TTC549 (cell line): ENCODE data around the gene SMAD2.

Source experiments
- FAIRE-seq: peaks from 2 replicates; lab custom pipeline; 2012; peaks lifted over from hg19 to GRCh38; lab: Jason Lieb, UNC

Gene SMAD2

DNA sequence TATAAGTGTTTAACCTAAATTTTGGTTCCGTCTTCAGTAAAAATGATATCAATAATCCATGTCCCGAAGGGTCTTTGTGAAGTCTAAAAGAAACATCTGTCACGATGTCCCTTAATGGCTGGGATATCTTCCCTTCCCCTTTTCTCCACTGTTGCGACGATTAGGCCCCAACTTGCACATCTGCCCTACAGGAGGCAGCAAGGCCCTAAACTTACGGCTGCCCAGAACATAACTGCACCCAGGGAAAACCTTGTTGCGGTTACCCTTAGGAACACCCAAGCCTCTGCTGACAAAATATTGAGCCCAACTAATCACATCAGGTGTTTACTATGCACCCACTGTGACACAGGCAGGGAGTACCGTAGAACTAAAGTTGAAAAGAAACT, 1.3 kb upstream of the SMAD2 start:
- FAIRE-seq: no peak

DNA sequence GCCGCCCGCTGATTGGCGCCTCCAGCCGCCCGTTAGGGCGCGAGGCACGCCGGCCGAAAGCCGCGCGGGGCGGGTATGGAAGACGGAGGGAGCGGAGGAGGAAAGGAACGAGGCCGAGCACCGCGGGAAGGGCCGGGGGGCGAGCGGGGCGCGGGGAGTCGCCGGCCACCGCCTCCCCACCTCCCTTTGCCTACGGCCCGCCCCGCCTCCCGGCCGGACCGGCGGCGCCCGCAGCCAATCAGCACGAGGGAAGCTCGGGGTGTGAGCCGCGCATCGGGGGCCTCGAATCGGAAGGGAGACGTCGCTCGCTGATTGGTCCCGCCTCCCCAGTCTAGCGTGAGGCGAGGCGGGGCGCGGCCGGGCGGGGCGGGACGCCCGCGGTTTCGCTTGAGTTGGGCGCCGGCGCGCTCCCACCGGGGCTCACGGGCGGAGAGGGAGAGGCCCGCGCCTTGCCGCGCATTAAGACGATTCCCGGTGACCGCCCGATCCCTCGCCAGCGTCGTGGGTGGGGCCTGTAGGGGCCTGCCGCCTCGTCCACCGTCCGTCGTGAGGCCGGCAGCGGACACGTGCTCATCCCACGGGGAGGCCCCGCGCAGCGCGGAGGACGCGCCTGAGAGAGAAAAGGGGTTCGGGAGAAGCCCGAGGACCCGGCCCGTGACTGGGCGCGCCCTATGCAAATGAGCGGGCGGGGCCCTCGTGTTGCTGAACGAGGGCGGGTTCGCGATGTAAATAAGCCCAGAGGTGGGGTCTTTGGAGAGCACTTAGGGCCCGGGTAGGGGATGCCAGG, 665 bp upstream of the SMAD2 start:
- no peak for FAIRE-seq

DNA sequence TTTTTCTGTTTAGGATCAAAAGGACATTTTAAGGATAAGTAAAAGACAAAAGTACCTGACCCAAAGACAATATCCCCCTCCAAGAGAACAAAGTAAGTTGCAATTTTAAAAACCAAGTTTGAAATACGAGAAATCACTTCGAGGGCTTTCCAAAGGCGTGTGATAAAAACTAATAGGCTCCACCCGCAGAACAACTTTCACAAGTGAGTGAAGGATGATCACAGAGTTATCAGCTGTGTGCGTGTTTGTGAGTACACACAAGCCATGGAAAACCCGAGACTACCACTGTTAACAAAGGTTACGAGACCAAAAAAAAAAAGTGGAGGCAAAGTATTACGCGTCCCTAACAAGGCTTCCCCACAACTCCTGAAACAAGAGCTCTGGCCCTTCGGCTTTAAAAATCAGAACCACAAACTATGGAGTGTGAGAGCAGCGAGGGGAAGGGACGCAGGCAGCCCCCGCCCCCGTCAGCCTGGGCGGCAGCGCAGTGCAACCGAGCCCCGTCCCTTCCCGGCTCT, 719 bp downstream of the SMAD2 start:
- FAIRE-seq: no peak

DNA sequence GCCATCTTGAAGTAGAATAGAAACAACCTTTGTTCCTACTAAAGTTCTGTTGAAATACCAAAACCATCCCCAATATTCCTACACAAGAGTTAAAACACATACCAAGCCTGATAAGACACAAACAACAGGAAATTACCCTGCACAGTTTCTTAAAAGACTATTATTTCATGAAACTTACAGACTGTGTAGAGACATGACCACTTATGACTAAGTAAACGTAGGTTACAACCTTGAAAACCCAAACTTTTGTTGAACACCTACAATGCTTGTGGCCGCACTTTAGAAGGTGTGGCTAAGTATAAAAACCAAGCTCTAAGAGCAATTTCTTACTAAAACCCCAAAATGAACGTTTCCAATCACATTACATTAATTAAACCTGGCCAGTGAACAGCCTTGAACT, 2.0 kb downstream of the SMAD2 start:
- no peak for FAIRE-seq

DNA sequence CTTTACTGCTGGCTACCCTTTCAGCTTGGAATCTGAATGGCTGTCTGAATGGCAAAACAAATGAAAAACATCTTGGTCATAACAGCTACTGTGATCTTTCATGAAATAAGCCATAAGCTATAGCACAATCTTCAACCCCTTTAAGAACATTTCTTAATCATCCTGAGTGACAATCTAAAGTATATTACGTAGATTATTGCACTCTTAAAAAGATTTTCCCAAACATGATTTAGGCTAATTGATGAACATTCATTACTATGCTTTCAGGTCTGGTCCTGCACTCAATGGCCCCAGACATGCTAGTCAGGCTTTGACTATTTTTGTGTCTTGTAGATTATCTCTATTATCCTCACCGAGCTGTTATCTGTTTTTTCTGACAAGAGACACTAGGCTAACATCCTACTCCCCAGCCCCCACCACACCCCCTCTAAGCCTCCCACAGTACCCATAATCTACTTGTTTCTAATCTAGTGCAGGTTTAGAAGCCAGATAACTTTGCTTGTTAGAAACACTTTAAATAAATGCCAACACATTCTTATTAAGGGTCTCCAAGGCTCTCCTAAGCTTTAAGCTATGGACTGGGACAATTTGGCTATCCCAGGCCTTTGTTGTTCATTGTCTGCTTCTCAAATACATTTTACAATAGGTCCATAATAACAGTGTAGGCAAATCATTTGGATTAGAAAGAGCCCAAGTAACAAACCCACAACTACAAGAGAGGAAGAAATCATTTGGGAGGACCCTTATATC, 4.2 kb downstream of the SMAD2 start:
- FAIRE-seq: no peak

DNA sequence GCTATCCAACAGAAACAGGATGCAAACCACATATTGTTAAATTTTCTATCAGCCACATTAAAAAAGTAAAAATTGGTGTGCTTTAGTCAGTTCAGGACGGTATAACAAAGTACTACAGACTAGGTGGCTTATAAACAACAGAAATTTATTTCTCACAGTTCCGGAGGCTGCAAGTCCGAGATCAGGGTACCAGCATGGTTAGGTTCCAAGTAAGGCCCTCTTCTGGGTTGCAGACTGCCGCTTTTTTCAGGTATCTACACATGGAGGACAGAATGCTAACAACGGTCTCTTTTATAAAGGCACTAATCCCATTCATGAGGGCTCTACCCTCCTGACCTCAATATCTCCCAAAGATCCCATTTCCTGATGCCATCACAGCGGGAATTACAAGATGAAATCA, 10.5 kb downstream of the SMAD2 start:
- no peak for FAIRE-seq

DNA sequence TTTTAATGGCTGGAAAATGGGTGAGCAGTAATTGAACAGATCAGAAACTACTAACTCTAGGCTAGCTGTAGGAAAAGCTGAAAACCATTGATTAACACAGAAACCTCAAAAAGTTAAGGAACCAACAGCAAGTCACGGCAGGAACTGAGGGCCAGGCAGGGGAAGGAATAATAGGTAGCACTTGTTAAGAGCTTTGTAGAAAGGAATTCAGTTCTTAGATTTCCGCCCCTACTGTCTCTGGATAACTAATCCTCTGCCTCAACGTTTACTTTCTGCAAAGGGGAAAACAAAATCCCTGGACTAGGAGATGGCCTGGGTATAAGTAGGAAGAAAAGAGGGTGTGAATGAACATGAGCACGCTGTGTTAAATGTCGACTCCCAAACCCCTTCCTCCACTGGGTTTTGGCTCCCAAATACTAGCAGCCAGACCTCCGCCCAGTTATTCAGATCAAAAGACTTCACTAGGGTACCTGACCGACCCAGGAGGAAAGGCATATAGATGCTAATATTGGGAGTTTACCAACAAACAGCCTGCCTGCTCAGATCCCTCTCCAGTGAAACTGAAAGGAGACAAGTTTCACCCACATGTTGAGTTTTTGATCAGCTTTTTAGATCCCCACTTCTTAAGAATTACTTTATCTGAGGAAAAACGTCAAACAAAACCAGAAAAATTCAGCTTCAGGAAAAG, 12.4 kb downstream of the SMAD2 start:
- FAIRE-seq: no peak

DNA sequence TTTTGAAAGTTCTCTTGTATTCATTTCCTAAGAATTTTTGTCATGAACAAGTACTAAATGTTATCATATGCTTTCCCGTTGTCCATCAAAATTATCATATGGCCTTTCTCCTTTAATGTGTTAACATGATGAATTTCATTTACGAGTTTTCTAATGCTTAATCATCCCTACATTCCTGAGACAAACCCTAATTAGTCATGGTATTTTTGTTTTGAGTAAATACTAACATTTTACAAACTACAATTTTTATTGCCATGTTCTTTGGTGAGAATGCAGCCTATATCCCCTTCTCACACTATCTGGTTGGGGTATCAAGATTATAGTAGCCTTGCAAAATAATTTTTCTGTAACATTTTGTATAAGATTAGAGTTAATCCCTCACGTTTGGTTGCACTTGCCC, 14.5 kb downstream of the SMAD2 start:
- FAIRE-seq: no peak

DNA sequence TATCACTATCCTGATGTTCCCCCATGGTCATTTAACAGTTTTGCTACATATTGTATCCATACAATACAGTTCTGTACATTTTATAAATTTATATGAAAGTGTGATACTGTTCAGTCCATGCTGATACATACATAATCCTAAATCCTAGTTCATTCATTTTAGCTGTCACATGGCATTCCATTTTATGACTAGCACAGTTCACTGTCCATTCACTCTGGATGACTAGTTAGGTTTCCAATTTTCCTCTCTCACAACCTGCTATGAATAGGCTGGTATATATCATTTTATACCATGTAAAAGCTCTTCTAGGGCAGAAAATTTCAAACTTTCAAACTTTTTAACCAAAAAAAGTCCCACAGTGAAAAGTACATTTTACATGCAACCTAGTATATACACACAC, 15.2 kb downstream of the SMAD2 start:
- FAIRE-seq: no peak

DNA sequence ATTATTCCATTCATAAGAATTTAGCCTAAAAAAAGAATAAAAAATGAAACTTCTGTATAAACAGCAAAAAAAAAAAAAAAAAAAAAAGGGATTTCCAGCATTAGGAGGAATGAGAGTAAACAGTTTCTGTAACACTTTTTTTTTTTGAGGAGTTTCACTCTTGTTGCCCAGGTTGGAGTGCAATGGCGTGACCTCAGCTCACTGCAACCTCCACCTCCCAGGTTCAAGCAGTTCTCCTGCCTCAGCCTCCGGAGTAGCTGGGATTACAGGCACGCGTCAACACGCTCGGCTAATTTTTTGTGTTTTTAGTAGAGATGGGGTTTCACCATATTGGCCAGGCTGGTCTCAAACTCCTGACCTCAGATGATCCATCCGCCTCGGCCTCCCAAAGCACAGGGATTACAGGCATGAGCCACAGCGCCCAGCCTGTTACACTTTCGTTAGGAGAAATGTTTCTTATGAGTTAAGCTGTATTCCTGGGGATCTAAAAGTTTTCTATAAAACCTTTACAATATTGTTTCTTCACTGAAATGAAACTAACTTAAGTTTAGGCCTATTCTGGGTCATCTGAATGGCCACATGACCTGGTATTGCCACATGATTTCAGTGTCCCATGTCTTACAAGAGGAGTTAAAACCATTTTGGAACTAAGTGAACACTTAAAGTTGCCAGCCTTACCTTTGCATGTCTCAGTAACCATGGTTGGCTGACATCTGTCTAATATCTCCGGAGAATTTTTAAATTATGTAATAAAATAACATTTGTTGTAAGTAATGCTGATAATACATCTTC, 17.5 kb downstream of the SMAD2 start:
- no peak for FAIRE-seq

DNA sequence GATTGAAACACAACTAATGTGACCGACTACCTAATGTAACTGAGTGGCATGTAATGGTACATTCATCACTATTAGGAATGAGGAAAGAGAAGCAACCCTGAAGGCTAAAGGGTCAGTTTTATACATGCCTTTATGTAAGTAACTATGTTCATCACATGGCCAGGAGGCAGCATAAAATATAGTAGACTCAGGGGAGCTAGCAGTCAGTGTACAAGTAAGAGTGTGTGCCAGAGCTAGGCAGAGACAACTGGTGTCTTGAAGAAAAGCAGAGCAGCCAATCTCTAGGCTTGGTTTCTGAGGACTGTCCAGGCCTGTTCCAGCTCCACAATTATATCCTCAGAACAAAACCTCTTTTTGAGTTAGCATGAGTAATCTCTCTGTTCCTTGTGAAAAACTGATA, 18.1 kb downstream of the SMAD2 start:
- no peak for FAIRE-seq

DNA sequence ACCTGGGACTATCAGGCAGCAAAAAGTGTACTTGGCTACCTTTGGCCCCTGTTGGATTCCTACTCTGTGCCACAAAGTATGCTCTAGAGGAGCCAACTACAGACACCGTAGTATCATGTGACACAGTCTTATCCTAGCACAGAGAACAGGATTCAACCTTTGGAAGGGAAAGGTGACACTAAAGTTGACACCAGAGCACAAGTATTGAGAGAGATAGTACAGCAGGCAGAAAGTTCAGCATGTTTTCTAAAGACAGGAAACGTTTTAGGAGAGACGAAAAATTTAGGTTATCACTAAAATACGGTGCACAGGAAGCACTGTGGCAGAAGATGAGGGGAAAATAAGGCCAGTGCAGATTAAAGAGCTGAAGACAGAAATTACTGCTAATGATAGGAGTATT, 18.6 kb downstream of the SMAD2 start:
- no peak for FAIRE-seq

DNA sequence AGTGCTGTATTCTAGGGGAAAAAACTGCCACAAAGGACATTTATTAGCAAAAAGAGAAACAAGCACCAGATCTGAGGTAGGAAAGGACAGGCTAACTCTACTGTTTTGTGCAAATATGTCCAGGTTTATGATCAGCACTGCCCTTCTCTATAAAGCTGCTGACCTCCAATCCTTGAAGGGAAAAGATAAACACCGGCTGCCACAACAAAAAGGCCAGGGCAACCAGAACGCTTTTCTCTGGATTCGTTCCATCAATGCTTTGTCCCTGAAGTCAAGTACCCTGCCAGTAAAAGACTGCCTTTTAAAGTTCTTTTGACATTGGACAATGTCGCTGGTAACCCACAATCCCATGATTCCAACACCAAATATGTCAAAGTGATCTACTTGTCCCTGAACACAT, 21.0 kb downstream of the SMAD2 start:
- no peak for FAIRE-seq

DNA sequence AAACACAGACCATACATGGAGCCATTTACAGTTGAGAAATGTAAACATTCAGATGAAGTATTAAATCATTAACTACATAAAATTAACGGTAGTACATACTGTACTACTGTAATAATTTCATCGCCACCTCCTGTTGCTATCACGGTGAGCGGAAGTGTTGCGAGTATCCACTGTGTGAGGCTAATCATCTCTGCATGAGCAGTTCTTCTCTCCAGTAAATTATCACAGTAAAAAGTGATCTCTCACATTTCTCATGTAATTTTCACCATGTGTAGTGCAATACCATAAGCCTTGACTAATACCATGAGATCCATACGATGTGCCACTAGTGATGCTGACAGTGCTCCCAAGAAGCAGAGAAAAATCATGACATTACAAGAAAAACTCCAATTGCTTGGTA, 21.9 kb downstream of the SMAD2 start:
- FAIRE-seq: no peak

DNA sequence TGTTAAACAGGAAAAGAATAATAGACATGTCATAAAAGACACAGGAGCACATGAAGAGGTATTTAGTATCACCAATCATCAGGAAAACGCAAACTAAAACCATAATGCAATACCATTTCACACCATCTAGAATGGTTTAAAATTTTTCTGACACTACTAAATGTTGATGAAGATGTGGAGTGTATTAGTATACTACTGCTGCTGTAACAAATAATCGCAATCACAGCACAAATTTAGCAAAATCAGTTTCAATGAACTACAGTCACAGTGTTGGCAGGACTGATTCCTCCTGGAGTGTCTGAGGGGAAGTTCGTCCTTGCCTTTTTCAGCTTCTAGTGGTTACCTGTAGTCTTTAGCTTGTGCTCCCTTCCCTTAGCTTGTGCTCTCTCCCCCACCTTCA, 24.1 kb downstream of the SMAD2 start:
- no peak for FAIRE-seq

DNA sequence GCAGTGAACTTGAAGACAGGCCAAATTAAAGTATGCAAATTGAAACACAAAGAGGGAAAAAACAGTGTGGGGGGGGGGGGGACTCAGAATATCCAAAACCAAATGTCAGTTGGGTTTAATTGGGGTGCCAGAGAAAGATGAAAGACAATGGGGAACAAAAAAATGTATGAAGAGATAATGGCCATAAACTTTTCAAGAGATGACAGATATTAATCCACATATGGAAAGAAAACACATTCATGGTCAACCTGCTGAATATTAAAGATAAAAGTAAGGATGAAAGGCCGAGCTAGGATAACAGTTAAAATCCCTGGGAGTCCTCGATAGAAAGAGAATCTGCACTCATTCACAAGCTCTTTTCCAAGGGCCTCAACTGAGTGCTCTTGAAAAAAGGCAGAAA, 26.6 kb downstream of the SMAD2 start:
- FAIRE-seq: no peak

DNA sequence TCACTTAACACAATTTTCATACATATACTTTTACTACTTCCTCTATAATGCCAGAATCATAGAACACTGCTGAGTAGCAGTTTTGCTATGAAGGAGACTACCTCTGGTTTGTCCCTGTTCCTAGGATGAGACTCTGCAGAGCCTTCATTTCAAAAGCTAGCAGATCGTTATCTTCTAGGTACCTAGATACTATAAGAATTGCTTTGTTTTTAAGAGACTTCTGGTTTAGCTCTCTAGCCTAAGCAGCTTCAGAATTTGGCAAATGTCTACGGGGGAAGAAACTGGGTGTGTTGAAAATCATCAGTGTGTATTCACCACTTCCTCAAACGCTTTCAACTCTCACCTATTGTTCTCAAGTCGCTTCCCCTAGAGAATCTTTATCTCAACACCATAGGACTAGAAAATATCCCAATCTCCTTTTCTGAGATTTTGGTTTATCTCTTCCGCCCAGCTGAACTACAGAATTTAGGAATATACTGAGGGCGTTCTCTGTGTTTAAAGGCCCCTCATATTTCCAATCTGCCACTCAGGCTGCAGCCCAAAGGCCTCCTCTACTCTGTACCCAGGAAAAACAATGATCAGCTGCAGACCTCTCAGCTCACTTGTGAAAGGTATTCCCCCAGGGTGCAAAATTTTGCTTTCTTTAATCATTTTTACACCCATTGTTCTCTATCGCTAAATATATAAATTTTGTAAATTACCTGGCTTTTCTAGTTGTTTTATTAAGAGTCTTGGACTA, 28.7 kb downstream of the SMAD2 start:
- no peak for FAIRE-seq

DNA sequence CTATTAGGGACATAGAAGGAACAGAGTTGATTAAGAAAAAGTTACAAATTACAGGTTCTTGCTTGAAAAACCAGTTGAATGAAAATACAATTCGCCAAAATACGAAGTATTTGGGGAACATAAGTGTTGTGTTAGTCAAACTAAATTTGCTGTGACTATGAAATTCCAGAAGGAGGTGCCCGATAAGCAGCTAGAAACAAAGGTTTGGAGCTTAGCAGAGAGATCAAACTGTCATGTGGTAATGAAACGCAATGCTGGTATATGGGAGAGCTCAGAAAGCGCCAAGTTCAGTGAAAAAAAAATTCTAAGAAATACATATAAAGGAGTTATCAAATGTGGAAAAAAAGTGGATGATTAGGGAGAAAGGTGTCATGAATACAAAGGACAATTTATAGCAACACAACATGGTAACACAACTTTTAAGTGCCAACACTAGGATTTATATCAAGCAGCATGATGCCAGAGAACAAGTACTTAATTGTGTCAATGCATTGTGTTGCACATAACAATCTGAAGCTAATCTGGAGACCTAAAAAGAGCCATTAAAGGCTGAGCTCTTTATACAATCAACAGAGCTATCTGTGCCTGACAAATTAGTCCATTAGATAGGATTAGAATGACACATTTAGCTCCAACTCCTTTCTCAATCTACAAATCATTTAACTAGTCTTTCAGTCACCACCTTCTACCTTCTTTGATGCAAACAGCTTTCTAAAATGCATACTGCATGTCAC, 31.2 kb downstream of the SMAD2 start:
- no peak for FAIRE-seq

DNA sequence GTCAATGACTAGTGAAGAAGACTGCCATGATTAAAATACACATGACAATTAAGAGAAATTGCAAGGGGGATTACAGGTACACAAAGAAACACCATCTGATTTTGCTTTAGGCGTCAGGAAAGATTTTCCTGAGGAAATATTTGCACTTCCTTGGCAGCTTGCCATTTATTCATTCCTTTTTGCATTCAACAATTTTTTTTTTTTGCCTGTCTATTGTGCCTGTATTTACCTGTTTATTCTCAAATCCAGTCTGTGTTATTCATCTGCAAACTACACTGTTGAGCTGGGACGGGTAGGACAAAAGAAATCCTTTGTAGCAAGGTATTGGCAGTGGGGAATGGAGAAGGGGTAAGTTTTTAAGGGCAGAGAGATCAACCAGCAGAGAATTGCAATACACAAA, 31.8 kb downstream of the SMAD2 start:
- no peak for FAIRE-seq

DNA sequence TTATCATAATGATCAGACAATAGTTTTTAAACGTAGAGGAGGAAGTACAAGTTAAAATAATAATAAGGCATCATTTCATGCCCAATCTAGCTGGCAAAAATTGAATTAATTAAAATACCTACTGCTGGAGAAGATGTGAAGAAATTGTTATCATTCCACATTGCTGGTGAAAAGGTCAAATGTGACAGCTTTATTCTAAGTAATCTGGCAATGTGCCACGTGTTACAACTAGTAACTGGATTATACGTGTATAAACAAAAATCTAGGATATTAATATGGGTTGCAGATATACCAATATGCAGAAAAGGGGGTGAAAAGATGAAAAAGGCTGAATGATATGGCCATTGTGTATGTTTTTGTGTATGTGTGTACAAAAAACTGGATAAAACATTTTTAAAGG, 32.4 kb downstream of the SMAD2 start:
- FAIRE-seq: no peak
